Activated T-cell treated with anti-CD3 and anti-CD28 coated beads, Interleukin-2, amount 50 U/mL, for 72 hours (primary cell): ENCODE data around the gene ZNRD2. TPM values are rescaled to one million over a fixed set of nuclear protein-coding genes. Genes with fewer than 3 reads are reported as not detected.

Source experiments
- ATAC-seq, 2 donors: fragments of 150-1000 bp; cut with Tn5 transposase; replicated peaks in 1 of 2; 2 replicates each; pipeline ENCODE4 v1.10.0; 2021; ENCODE audit warnings: moderate library complexity in 2 of 2, mild to moderate bottlenecking in 1 of 2
- DNase-seq, 2 donors: peaks; one replicate each; pipeline ENCODE4 v3.0.0; 2021 to 2022; ENCODE audit warnings: mixed read lengths in 1 of 2
- H3K27ac Mint-ChIP-seq: one replicate; pipeline ENCODE4 v1.8.0; 2022; ENCODE audit warnings: mild to moderate bottlenecking, moderate library complexity, mixed read lengths
- H3K27me3 Mint-ChIP-seq: one replicate; pipeline ENCODE4 v1.8.0; 2022; ENCODE audit warnings: low read depth, mixed read lengths
- H3K36me3 Mint-ChIP-seq, 2 donors: one replicate each; pipeline ENCODE4 v1.8.0; 2022; ENCODE audit warnings: mixed read lengths in 2 of 2, mild to moderate bottlenecking in 1 of 2; ENCODE audit not compliant: insufficient read depth in 2 of 2
- H3K4me1 Mint-ChIP-seq: one replicate; pipeline ENCODE4 v1.8.0; 2022; ENCODE audit warnings: low read depth, mixed read lengths
- H3K4me3 Mint-ChIP-seq, 2 donors: one replicate each; pipeline ENCODE4 v1.8.0; 2022; ENCODE audit warnings: mild to moderate bottlenecking in 2 of 2, mixed read lengths in 2 of 2, moderate library complexity in 2 of 2
- H3K9me3 Mint-ChIP-seq, 2 donors: one replicate each; pipeline ENCODE4 v1.8.0; 2022; ENCODE audit warnings: mixed read lengths in 2 of 2
- total RNA-seq, 2 donors: library from RNA; stranded (reverse); gene quantifications; one replicate each; pipeline ENCODE4 v1.2.3, GENCODE V29; 2022

ZNRD2 gene
- total RNA-seq, 2 donors from 2014 or later, result 23.5 to 25.1 TPM

GRCh38 chr11:65585396-65586246 is 15.3 kb downstream of the ZNRD2 start:
- Mint-ChIP-seq H3K27me3 (no peaks in the 10 kb centered on the region), H3K4me3 (peak overlapping the region; percentile 27 to 42), H3K9me3 (no peaks in the 10 kb centered on the region), H3K27ac (peak overlapping the region; percentile 62), H3K4me1 (peaks cover 41% of the 10 kb centered on the region), H3K36me3 (peaks cover 5 to 14% of the 10 kb centered on the region in 2 donors)
- no peak for ATAC-seq
- DNase-seq, result no peak

- Mint-ChIP-seq H3K27me3 (no peaks in the 10 kb centered on the region), H3K36me3 (peaks cover 3 to 16% of the 10 kb centered on the region in 2 donors), H3K9me3 (no peaks in the 10 kb centered on the region), H3K27ac (peak overlapping the region; percentile 62), H3K4me3 (peak overlapping the region; percentile 27 to 42), H3K4me1 (peaks cover 41% of the 10 kb centered on the region)
- DNase-seq (no peak), ATAC-seq (no peak)
Observed at GRCh38 chr11:65586247-65586630, 16.0 kb downstream of the ZNRD2 start.

- Mint-ChIP-seq H3K4me1 (peaks cover 41% of the 10 kb centered on the region), H3K27me3 (no peaks in the 10 kb centered on the region), H3K27ac (peak overlapping the region; percentile 62), H3K36me3 (peaks cover 3 to 16% of the 10 kb centered on the region in 2 donors), H3K4me3 (peak overlapping the region; percentile 27 to 42), H3K9me3 (no peaks in the 10 kb centered on the region)
- DNase-seq (no peak), ATAC-seq (no peak)
Observed at GRCh38 chr11:65586676-65587075, 16.4 kb downstream of the ZNRD2 start.

GRCh38 chr11:65588199-65589054 is 18.1 kb downstream of the ZNRD2 start:
- Mint-ChIP-seq H3K27ac (peak overlapping the region; percentile 28), H3K9me3 (no peaks in the 10 kb centered on the region), H3K4me3 (peak overlapping the region; percentile 85 to 87), H3K27me3 (no peaks in the 10 kb centered on the region), H3K4me1 (peaks cover 41% of the 10 kb centered on the region), H3K36me3 (peaks cover 3 to 12% of the 10 kb centered on the region in 2 donors)
- ATAC-seq (peak; percentile 88), DNase-seq (peak; percentile 86 to 90)

- H3K27me3 Mint-ChIP-seq, result no peaks in the 10 kb centered on the region
- ATAC-seq (peak; percentile 54 to 55), DNase-seq (peak; percentile 69 to 78)
- H3K4me3 Mint-ChIP-seq, result peak overlapping the region; percentile 85 to 87
- H3K9me3 Mint-ChIP-seq, result no peaks in the 10 kb centered on the region
- peak overlapping the region; percentile 46 for H3K27ac Mint-ChIP-seq
- H3K4me1 Mint-ChIP-seq, result peaks cover 41% of the 10 kb centered on the region
- peaks cover 0 to 12% of the 10 kb centered on the region in 2 donors for H3K36me3 Mint-ChIP-seq
Observed at GRCh38 chr11:65589444-65590239, 19.4 kb downstream of the ZNRD2 start.

- no peak for DNase-seq
- peaks cover 47% of the 10 kb centered on the region for H3K4me1 Mint-ChIP-seq
- peaks cover 0 to 12% of the 10 kb centered on the region in 2 donors for H3K36me3 Mint-ChIP-seq
- H3K27me3 Mint-ChIP-seq, result no peaks in the 10 kb centered on the region
- no peak overlapping the region for H3K27ac Mint-ChIP-seq
- ATAC-seq, result no peak
- peak overlapping the region in 1 of 2 donors; percentile 23 for H3K4me3 Mint-ChIP-seq
- H3K9me3 Mint-ChIP-seq, result no peaks in the 10 kb centered on the region
Observed at GRCh38 chr11:65590240-65590738, 20.0 kb downstream of the ZNRD2 start.

GRCh38 chr11:65591939-65592857 is 21.9 kb downstream of the ZNRD2 start:
- Mint-ChIP-seq H3K27me3 (no peaks in the 10 kb centered on the region), H3K9me3 (no peaks in the 10 kb centered on the region)

GRCh38 chr11:65592858-65593517 is 22.7 kb downstream of the ZNRD2 start:
- H3K4me1 Mint-ChIP-seq, result peaks cover 31% of the 10 kb centered on the region
- peaks cover 0 to 7% of the 10 kb centered on the region in 2 donors for H3K36me3 Mint-ChIP-seq
- ATAC-seq (no peak), DNase-seq (no peak)
- no peaks in the 10 kb centered on the region for H3K27me3 Mint-ChIP-seq
- H3K9me3 Mint-ChIP-seq, result no peaks in the 10 kb centered on the region
- no peak overlapping the region for H3K27ac Mint-ChIP-seq
- H3K4me3 Mint-ChIP-seq, result no peak overlapping the region

More at GRCh38 chr11:65591939-65592857, 21.9 kb downstream of the ZNRD2 start:
- peaks cover 0 to 7% of the 10 kb centered on the region in 2 donors for H3K36me3 Mint-ChIP-seq
- DNase-seq (no peak), ATAC-seq (no peak)
- H3K4me1 Mint-ChIP-seq, result peaks cover 39% of the 10 kb centered on the region
- H3K4me3 Mint-ChIP-seq, result no peak overlapping the region
- H3K27ac Mint-ChIP-seq, result no peak overlapping the region

GRCh38 chr11:65593518-65594414 is 23.5 kb downstream of the ZNRD2 start:
- Mint-ChIP-seq H3K9me3 (no peaks in the 10 kb centered on the region), H3K4me1 (peaks cover 23% of the 10 kb centered on the region), H3K27me3 (no peaks in the 10 kb centered on the region), H3K36me3 (peaks cover 0 to 4% of the 10 kb centered on the region in 2 donors), H3K4me3 (no peak overlapping the region), H3K27ac (no peak overlapping the region)
- DNase-seq, result peak; percentile 44 to 64
- ATAC-seq, result peak; percentile 30 to 38

- peak; percentile 3 to 5 for ATAC-seq
- H3K36me3 Mint-ChIP-seq, result peaks cover 0 to 7% of the 10 kb centered on the region in 2 donors
Observed at GRCh38 chr11:65595131-65595530, 24.9 kb downstream of the ZNRD2 start.

More at GRCh38 chr11:65595131-65595530, 24.9 kb downstream of the ZNRD2 start:
- Mint-ChIP-seq H3K4me3 (no peak overlapping the region), H3K4me1 (peaks cover 12% of the 10 kb centered on the region), H3K27me3 (no peaks in the 10 kb centered on the region), H3K27ac (no peak overlapping the region), H3K9me3 (no peaks in the 10 kb centered on the region)
- DNase-seq, result no peak
